ENCODE measurements around the gene DENND5B. TPM values are rescaled to one million over a fixed set of nuclear protein-coding genes. Genes with fewer than 3 reads are reported as not detected.
"Not testable (repeated sequence)": the region's sequence is repeated elsewhere in the genome, so short reads cannot be mapped to it uniquely, and the experiment has no call there.

DENND5B gene
- polyA plus RNA-seq, 2 of the 4 experiments (the other 2 are of a cell fraction) = 15.5 to 55.2 TPM

DNA sequence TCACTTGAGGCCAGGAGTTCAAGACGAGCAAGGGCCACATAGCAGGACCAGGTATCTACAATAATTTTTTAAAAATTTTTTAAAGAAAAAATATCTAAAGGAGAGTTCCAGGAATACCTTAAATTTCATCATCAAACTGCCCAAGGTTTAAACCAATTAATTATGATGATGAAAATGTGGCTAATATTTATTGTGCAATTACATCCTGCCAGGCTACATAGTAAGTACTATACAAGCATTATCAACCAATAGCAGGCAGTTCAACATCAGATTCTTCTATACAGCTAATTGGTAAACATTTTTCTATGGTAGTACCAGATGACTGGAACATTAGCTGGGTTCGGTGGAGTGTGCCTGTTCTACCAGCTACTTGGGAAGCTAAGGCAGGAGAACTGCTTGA is 24.4 kb downstream of the DENND5B start:
- WGBS (ENCODE audit: missing lambda C conversion rate) = 81% methylated on average over 2 of the region's 2 CpGs
- H3K4me3 ChIP-seq = no peak overlapping the region
- TF ChIP-seq SREBF2 (IDR thresholded peaks at IDR 0.05) (no peak), EHF (CRISPR knock-in tag; IDR thresholded peaks at IDR 0.05) (no peak), HOXB5 (CRISPR knock-in tag; IDR thresholded peaks at IDR 0.05) (no peak), FOSB (CRISPR knock-in tag; IDR thresholded peaks at IDR 0.05) (no peak)
- no peak overlapping the region for H3K27ac ChIP-seq
- H3K4me2 ChIP-seq = no peak overlapping the region
- ChIA-PET POLR2A (no interaction called here), CTCF (interaction anchor here (0.8 to 1.0 kb wide), 3 partner anchors 12 to 163 kb away, joined by 3 to 8 read pairs (median 4); no protein-coding TSS in a partner anchor)
- ATAC-seq (no peak), DNase-seq (ENCODE audit: low read depth in 1 of 2, low spot score in 1 of 2) (no peak), FAIRE-seq (no peak)
- peaks cover 47% of the 10 kb centered on the region for H3K4me1 ChIP-seq
- no peaks in the 10 kb centered on the region for H3K9me3 ChIP-seq

- CTCF ChIA-PET = no interaction called here
- ATAC-seq (no peak), FAIRE-seq (no peak), DNase-seq (ENCODE audit: low read depth in 1 of 2, low spot score in 1 of 2) (no peak)
- 93% methylated on average over 5 of the region's 5 CpGs for WGBS (ENCODE audit: missing lambda C conversion rate)
- no peak overlapping the region for H3K27ac ChIP-seq
- H3K9me3 ChIP-seq = 0 out of 3 replicates have a peak, but pooled peaks cover 1% of the 10 kb centered on the region
- no peak overlapping the region for H3K4me2 ChIP-seq
- TF ChIP-seq CBX2 (IDR thresholded peaks at IDR 0.05; ENCODE audit: borderline replicate concordance, low read depth) (no peak), HOXB5 (CRISPR knock-in tag; IDR thresholded peaks at IDR 0.05) (no peak), EHF (CRISPR knock-in tag; IDR thresholded peaks at IDR 0.05) (no peak), NFE2L2 (conservative IDR thresholded peaks at IDR 0.05; ENCODE audit: low read length) (no peak)
- POLR2A ChIA-PET = no interaction called here
- peaks cover 12% of the 10 kb centered on the region for H3K4me1 ChIP-seq
- H3K4me3 ChIP-seq = no peak overlapping the region
These were observed 28.2 kb downstream of the DENND5B start for GRCh38 chr12:31562594-31563328.

DNA sequence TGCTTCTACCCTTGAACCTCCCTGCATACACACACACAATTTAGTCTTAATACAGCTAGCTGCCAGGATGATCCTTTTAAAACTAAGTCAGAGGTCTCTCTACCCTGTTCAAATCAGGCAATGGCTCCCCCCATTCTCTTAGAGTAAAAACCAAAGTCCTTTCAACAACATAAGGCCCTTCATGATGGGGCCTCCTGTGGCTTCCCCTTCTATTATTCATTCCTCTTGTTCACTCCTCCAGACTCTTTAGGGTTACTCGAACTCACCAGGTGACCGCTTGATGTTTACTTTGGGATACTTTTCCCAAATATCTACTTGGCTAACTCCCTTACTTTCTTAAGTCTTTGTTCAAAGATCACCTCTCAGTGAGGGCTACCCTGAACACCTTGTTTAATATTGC is 30.4 kb downstream of the DENND5B start:
- POLR2A ChIA-PET = interaction anchor here (1.0 kb wide), 1 partner anchor 42 kb away, joined by 3 read pairs; no protein-coding TSS in a partner anchor
- ATAC-seq = no peak
- WGBS (ENCODE audit: missing lambda C conversion rate) = 85% methylated on average over 2 of the region's 2 CpGs

DNA sequence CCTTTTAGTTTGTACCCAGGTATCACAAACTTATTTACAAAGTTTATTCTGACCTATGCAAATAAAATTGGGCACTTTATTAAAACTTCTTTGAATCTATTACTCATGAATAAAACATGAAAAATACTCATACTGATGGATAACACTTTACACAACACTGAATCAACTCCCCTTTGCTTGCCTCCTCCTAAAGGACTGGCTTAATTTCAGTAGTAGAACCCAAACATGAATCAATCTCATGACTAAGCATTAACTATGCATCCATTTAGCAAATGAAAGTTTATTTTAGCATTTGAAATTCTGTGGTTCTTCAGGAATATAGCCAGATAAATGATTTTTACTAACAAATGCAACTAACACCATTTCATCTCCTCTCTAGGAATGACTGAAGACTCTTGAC is 32.4 kb downstream of the DENND5B start:
- H3K9me3 ChIP-seq = 0 out of 3 replicates have a peak, but pooled peaks cover 2% of the 10 kb centered on the region
- FAIRE-seq (no peak), DNase-seq (ENCODE audit: low read depth in 1 of 2, low spot score in 1 of 2) (no peak), ATAC-seq (no peak)
- no peak overlapping the region for H3K4me3 ChIP-seq
- no peak overlapping the region for H3K4me2 ChIP-seq
- H3K27ac ChIP-seq = no peak overlapping the region
- TF ChIP-seq TFCP2L1 (CRISPR knock-in tag; IDR thresholded peaks at IDR 0.05) (no peak), MAFK (IDR thresholded peaks at IDR 0.05; ENCODE audit: partially characterized antibody) (peak; percentile 56)
- POLR2A ChIA-PET = no interaction called here
- no peaks in the 10 kb centered on the region for H3K4me1 ChIP-seq
- CTCF ChIA-PET = no interaction called here

More for the DNA sequence above, 30.4 kb downstream of the DENND5B start:
- Histone ChIP-seq H3K4me3 (no peak overlapping the region), H3K9me3 (0 out of 3 replicates have a peak, but pooled peaks cover 2% of the 10 kb centered on the region), H3K27ac (no peak overlapping the region), H3K4me1 (no peaks in the 10 kb centered on the region), H3K4me2 (no peak overlapping the region)
- CTCF ChIA-PET = interaction anchor here (0.9 to 2.1 kb wide), 2 partner anchors 30 to 157 kb away, joined by 3 to 7 read pairs; no protein-coding TSS in a partner anchor
- FAIRE-seq = no peak
- no peak for DNase-seq (ENCODE audit: low read depth in 1 of 2, low spot score in 1 of 2)
- TF ChIP-seq HES2 (IDR thresholded peaks at IDR 0.05) (no peak), HOXA7 (CRISPR knock-in tag; IDR thresholded peaks at IDR 0.05) (no peak), MAFK (IDR thresholded peaks at IDR 0.05; ENCODE audit: partially characterized antibody) (no peak)
- TF ChIP-seq, protein P1, sequence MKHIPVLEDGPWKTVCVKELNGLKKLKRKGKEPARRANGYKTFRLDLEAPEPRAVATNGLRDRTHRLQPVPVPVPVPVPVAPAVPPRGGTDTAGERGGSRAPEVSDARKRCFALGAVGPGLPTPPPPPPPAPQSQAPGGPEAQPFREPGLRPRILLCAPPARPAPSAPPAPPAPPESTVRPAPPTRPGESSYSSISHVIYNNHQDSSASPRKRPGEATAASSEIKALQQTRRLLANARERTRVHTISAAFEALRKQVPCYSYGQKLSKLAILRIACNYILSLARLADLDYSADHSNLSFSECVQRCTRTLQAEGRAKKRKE (CRISPR knock-in tag; IDR thresholded peaks at IDR 0.05; ENCODE audit: low read depth) = no peak

DNA sequence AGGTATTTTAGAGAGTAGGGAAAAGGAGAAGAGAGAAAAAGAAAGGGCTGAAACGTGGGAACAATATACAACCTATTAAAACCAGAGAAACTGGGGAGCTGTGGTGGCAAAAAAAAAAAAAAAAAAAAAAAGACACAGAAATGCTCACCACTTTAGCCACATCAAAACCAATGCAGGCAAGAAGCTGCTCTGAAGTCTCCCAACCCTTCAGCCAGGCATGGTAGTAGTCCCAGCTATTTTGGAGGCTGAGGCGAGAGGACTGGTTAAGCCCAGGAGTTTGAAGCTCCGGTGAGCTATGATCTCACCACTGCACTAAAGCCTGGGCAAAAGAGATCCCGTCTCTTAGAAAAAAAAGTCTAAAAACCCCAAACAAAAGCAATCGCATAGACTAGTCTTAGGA is 33.2 kb downstream of the DENND5B start:
- TF ChIP-seq CBX8 (IDR thresholded peaks at IDR 0.05) = no peak
- no peak for TF ChIP-seq ZNF302 (CRISPR knock-in tag; IDR thresholded peaks at IDR 0.05)
- no peak for TF ChIP-seq KDM1A (IDR thresholded peaks at IDR 0.05; ENCODE audit: low read depth)
- no peak for TF ChIP-seq FOSB (CRISPR knock-in tag; IDR thresholded peaks at IDR 0.05)
- TF ChIP-seq EP300 (IDR thresholded peaks at IDR 0.05) = no peak
- no peak for TF ChIP-seq FOXS1 (CRISPR knock-in tag; IDR thresholded peaks at IDR 0.05)
- TF ChIP-seq, protein P2, sequence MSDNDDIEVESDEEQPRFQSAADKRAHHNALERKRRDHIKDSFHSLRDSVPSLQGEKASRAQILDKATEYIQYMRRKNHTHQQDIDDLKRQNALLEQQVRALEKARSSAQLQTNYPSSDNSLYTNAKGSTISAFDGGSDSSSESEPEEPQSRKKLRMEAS (IDR thresholded peaks at IDR 0.05) = no peak
- no peak for TF ChIP-seq E2F6 (IDR thresholded peaks at IDR 0.05; ENCODE audit: borderline replicate concordance, low read depth)
- ChIA-PET POLR2A (no interaction called here), CTCF (interaction anchor here (0.6 kb wide), 2 partner anchors 9 to 154 kb away, joined by 3 read pairs; no protein-coding TSS in a partner anchor)
- no peak for DNase-seq (ENCODE audit: low read depth in 1 of 2, low spot score in 1 of 2)
- ATAC-seq = no peak
- H3K4me2 ChIP-seq = no peak overlapping the region
- H3K27ac ChIP-seq = no peak overlapping the region
- no peaks in the 10 kb centered on the region for H3K4me1 ChIP-seq
- no peak overlapping the region for H3K4me3 ChIP-seq
- 0 out of 3 replicates have a peak, but pooled peaks cover 2% of the 10 kb centered on the region for H3K9me3 ChIP-seq
- no peak for FAIRE-seq
- 95% methylated on average over 5 of the region's 5 CpGs for WGBS (ENCODE audit: missing lambda C conversion rate)

GRCh38 chr12:31555466-31555865 is 35.5 kb downstream of the DENND5B start:
- H3K4me3 ChIP-seq; POLR2A ChIA-PET; ATAC-seq; H3K27ac ChIP-seq; H3K4me2 ChIP-seq; H3K4me1 ChIP-seq; DNase-seq (ENCODE audit: low read depth in 1 of 2, low spot score in 1 of 2); FAIRE-seq; H3K9me3 ChIP-seq: not testable (repeated sequence)
- CTCF ChIA-PET = interaction anchor here (1.1 to 1.3 kb wide), 2 partner anchors 10 to 14 kb away, joined by 3 to 4 read pairs; no protein-coding TSS in a partner anchor
- WGBS (ENCODE audit: missing lambda C conversion rate) = 97% methylated on average over 6 of the region's 9 CpGs

DNA sequence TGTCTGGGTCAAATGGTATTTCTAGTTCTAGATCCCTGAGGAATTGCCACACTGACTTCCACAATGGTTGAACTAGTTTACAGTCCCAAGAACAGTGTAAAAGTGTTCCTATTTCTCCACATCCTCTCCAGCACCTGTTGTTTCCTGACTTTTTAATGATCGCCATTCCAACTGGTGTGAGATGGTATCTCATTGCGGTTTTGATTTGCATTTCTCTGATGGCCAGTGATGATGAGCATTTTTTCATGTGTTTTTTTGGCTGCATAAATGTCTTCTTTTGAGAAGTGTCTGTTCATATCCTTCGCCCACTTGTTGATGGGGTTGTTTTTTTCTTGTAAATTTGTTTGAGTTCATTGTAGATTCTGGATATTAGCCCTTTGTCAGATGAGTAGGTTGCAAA is 40.3 kb downstream of the DENND5B start:
- H3K4me2 ChIP-seq; H3K27ac ChIP-seq; CTCF ChIA-PET; H3K4me3 ChIP-seq; H3K4me1 ChIP-seq; ATAC-seq; POLR2A ChIA-PET; FAIRE-seq; H3K9me3 ChIP-seq; DNase-seq (ENCODE audit: low read depth in 1 of 2, low spot score in 1 of 2): not testable (repeated sequence)
- WGBS (ENCODE audit: missing lambda C conversion rate) = 95% methylated on average over 3 of the region's 3 CpGs

All from A549 (cell line).